Astrocyte of the cerebellum (primary cell): ENCODE results near the gene BMP2K.

Experiments
- DNase-seq: peaks from one replicate; pipeline ENCODE4 v3.0.0-alpha.2; 2011; ENCODE audit warnings: low read depth
- H3K4me3 ChIP-seq: 2 replicates; pipeline ENCODE4 v1.5.1; 2011; ENCODE audit warnings: mild to moderate bottlenecking, low read depth, low read length, moderate library complexity
- CTCF ChIP-seq: IDR thresholded peaks from 2 replicates; pipeline ENCODE4 v1.5.1; 2012; ENCODE audit warnings: low read length, low read depth, moderate library complexity, mild to moderate bottlenecking; ENCODE audit errors: missing control alignments
- in situ Hi-C: cut with HindIII; loops from 2 replicates; pipeline ENCODE4 v1.10.0; 2017; ENCODE audit warnings: low sequenced_read_pairs

The BMP2K gene

GRCh38 chr4:78910612-78911011 is 134.5 kb downstream of the BMP2K start:
- no peak overlapping the region for H3K4me3 ChIP-seq
- in situ Hi-C loops = no loop called here
- DNase-seq = no peak
- no peak for TF ChIP-seq CTCF

- no peak for DNase-seq
- no peak for TF ChIP-seq CTCF
- in situ Hi-C loops = no loop called here
- H3K4me3 ChIP-seq = no peak overlapping the region
These were observed 146.1 kb downstream of the BMP2K start for GRCh38 chr4:78922207-78922606.

GRCh38 chr4:78923464-78924312 is 147.5 kb downstream of the BMP2K start:
- no peak for TF ChIP-seq CTCF
- H3K4me3 ChIP-seq = no peak overlapping the region
- in situ Hi-C loops = no loop called here
- no peak for DNase-seq

- DNase-seq = no peak
- in situ Hi-C loops = no loop called here
- no peak for TF ChIP-seq CTCF
- no peak overlapping the region for H3K4me3 ChIP-seq
These were observed 150.7 kb downstream of the BMP2K start for GRCh38 chr4:78926826-78927225.

GRCh38 chr4:78928835-78929234 is 152.7 kb downstream of the BMP2K start:
- no peak for TF ChIP-seq CTCF
- in situ Hi-C loops = no loop called here
- H3K4me3 ChIP-seq = no peak overlapping the region
- DNase-seq = no peak

GRCh38 chr4:78930016-78930629 is 154.0 kb downstream of the BMP2K start:
- no peak for DNase-seq
- in situ Hi-C loops = no loop called here
- TF ChIP-seq CTCF = no peak

More at GRCh38 chr4:78930016-78930629, 154.0 kb downstream of the BMP2K start:
- no peak overlapping the region for H3K4me3 ChIP-seq
